Testis (tissue), 3 donors: ENCODE results near the gene BNC2. TPM values are rescaled to one million over a fixed set of nuclear protein-coding genes. Genes with fewer than 3 reads are reported as not detected.
A peak's percentile ranks its signal among the peaks of the same experiment; 100 is the strongest.

Source experiments
- DNase-seq: peaks from one replicate; pipeline ENCODE4 v3.0.0-alpha.2; 2019
- H3K27ac ChIP-seq, 2 donors: fragments of 200-600 bp; sonication (generic); one replicate each; pipeline ENCODE4 v1.5.1; 2019
- H3K27me3 ChIP-seq: fragments of 200-600 bp; sonication (generic); one replicate; pipeline ENCODE4 v1.5.1; 2019
- H3K36me3 ChIP-seq: fragments of 200-600 bp; sonication (generic); one replicate; pipeline ENCODE4 v1.5.1; 2017; ENCODE audit warnings: low read depth; ENCODE audit errors: missing control alignments
- H3K4me1 ChIP-seq: fragments of 200-600 bp; sonication (generic); one replicate; pipeline ENCODE4 v1.5.1; 2019
- H3K4me3 ChIP-seq, 2 donors: fragments of 200-600 bp; sonication (generic); one replicate each; pipeline ENCODE4 v1.5.1; 2017 to 2019
- H3K9me3 ChIP-seq: fragments of 200-600 bp; sonication (generic); one replicate; pipeline ENCODE4 v1.5.1; 2017
- CTCF ChIP-seq, 3 experiments: fragments of 450-650 bp in 2 of 3; fragments of 200-600 bp in 1 of 3; sonication (generic) in 1 of 3; IDR thresholded peaks; one replicate each; pipeline ENCODE4 v1.5.1; 2016 to 2019; ENCODE audit warnings: antibody characterized with exemption in 3 of 3, mild to moderate bottlenecking in 2 of 3, moderate library complexity in 1 of 3
- POLR2A ChIP-seq: fragments of 450-650 bp; IDR thresholded peaks from one replicate; pipeline ENCODE4 v1.6.1; 2017; ENCODE audit warnings: antibody characterized with exemption, mild to moderate bottlenecking, moderate library complexity
- WGBS, 2 donors: methylation state at CpG; one replicate each; pipeline ENCODE4 v1.1.5; 2018; 5-methylcytosine and 5-hydroxymethylcytosine counted together
- intact Hi-C: fragments of 100-400 bp; cut with DNase I; formaldehyde crosslinking; loops from one replicate; pipeline ENCODE4 v1.15.1; 2023; ENCODE audit warnings: low total_unique reads
- polyA plus RNA-seq: library from polyadenylated mRNA; stranded (reverse); fragments of 350-450 nt; fragmentation: Illumina TruSeq; extraction: RNeasy Lipid Tissue Mini Kit (QIAGEN cat#74804); gene quantifications from one replicate; pipeline ENCODE4 v1.2.3, GENCODE V29; 2014; ENCODE audit warnings: low read depth, low replicate concordance; ENCODE audit not compliant: insufficient read depth
- total RNA-seq, 2 donors: library from RNA; depleted of rRNA; stranded (reverse); fragments of >200 nt; gene quantifications; one replicate each; pipeline ENCODE4 v1.2.3, GENCODE V29; 2016

The BNC2 gene
- total and polyA plus RNA-seq, 3 donors from 2014 or later = 14.6 to 35.2 (median 32.0) TPM

GRCh38 chr9:16726718-16727451, 143.6 kb downstream of the BNC2 start:
- DNase-seq = peak; percentile 84
- Histone ChIP-seq H3K27me3 (no peaks in the 10 kb centered on the region), H3K27ac (peak overlapping the region; percentile 84), H3K36me3 (no peaks in the 10 kb centered on the region), H3K9me3 (no peaks in the 10 kb centered on the region), H3K4me1 (peaks cover 11% of the 10 kb centered on the region), H3K4me3 (peak overlapping the region; percentile 53 to 72)
- intact Hi-C loops = loop anchor here (10.0 kb wide), 1 partner anchor 138 kb away; no protein-coding TSS in a partner anchor
- 1 to 2% methylated on average over 9 to 60 of the region's 60 CpGs for WGBS, 2 donors
- TF ChIP-seq CTCF (IDR thresholded peaks at IDR 0.05) (no peak), POLR2A (no peak)

GRCh38 chr9:16726029-16726428, 144.4 kb downstream of the BNC2 start:
- 22 to 32% methylated on average over 7 of the region's 7 CpGs for WGBS, 2 donors
- Histone ChIP-seq H3K4me3 (peak overlapping the region in 1 of 2 donors; percentile 53), H3K36me3 (no peaks in the 10 kb centered on the region), H3K4me1 (peaks cover 11% of the 10 kb centered on the region), H3K27ac (peak overlapping the region in 1 of 2 donors; percentile 84), H3K9me3 (no peaks in the 10 kb centered on the region), H3K27me3 (no peaks in the 10 kb centered on the region)
- TF ChIP-seq CTCF (IDR thresholded peaks at IDR 0.05) = no peak
- no peak for TF ChIP-seq POLR2A
- DNase-seq = no peak
- intact Hi-C loops = loop anchor here (10.0 kb wide), 1 partner anchor 139 kb away; no protein-coding TSS in a partner anchor

GRCh38 chr9:16725066-16725465, 145.4 kb downstream of the BNC2 start:
- no peak overlapping the region for H3K4me3 ChIP-seq
- H3K9me3 ChIP-seq = no peaks in the 10 kb centered on the region
- no peak for DNase-seq
- no peak for TF ChIP-seq CTCF (IDR thresholded peaks at IDR 0.05)
- TF ChIP-seq POLR2A = no peak
- WGBS, 2 donors = 62 to 69% methylated on average over 3 of the region's 3 CpGs
- no peak overlapping the region for H3K27ac ChIP-seq
- no peaks in the 10 kb centered on the region for H3K36me3 ChIP-seq
- no peaks in the 10 kb centered on the region for H3K27me3 ChIP-seq
- intact Hi-C loops = loop anchor here (10.0 kb wide), 1 partner anchor 140 kb away; no protein-coding TSS in a partner anchor
- H3K4me1 ChIP-seq = peaks cover 11% of the 10 kb centered on the region

- DNase-seq = peak; percentile 84
- TF ChIP-seq POLR2A (no peak), CTCF (IDR thresholded peaks at IDR 0.05) (no peak)
- Histone ChIP-seq H3K36me3 (no peaks in the 10 kb centered on the region), H3K27me3 (no peaks in the 10 kb centered on the region), H3K4me1 (peaks cover 11% of the 10 kb centered on the region), H3K9me3 (no peaks in the 10 kb centered on the region), H3K27ac (peak overlapping the region; percentile 66 to 78), H3K4me3 (no peak overlapping the region)
- intact Hi-C loops = loop anchor here (10.0 kb wide), 1 partner anchor 143 kb away; no protein-coding TSS in a partner anchor
- WGBS, 2 donors = 28 to 43% methylated on average over 6 of the region's 6 CpGs
These were observed 148.5 kb downstream of the BNC2 start for GRCh38 chr9:16721972-16722371.
